Upper lobe of left lung (tissue), 6 donors: ENCODE measurements around the gene TRAF3. TPM values are rescaled to one million over a fixed set of nuclear protein-coding genes. Genes with fewer than 3 reads are reported as not detected.

Source experiments
- ATAC-seq, 2 donors: fragments of 200-7000 bp; cut with Tn5 transposase; one replicate each; pipeline ENCODE4 v1.9.1; 2022; ENCODE audit warnings: mild to moderate bottlenecking in 2 of 2, moderate library complexity in 2 of 2; ENCODE audit not compliant: low FRiP score in 2 of 2
- DNase-seq, 2 donors: peaks; one replicate each; pipeline ENCODE4 v3.0.0-alpha.2; 2019 to 2020
- H3K27ac ChIP-seq, 4 donors: fragments of 200-600 bp; sonication (generic); one replicate each; pipeline ENCODE4 v1.5.1; 2016 to 2019
- H3K27me3 ChIP-seq, 4 donors: fragments of 200-600 bp; sonication (generic); one replicate each; pipeline ENCODE4 v1.5.1; 2017 to 2019
- H3K36me3 ChIP-seq, 4 donors: fragments of 200-600 bp; sonication (generic); one replicate each; pipeline ENCODE4 v1.5.1; 2016 to 2019
- H3K4me1 ChIP-seq, 4 donors: fragments of 200-600 bp; sonication (generic); one replicate each; pipeline ENCODE4 v1.5.1; 2018 to 2019
- H3K4me3 ChIP-seq, 4 donors: fragments of 200-600 bp; sonication (generic); one replicate each; pipeline ENCODE4 v1.5.1; 2017 to 2019; ENCODE audit warnings: mild to moderate bottlenecking in 2 of 4, moderate library complexity in 1 of 4
- H3K9me3 ChIP-seq, 4 donors: fragments of 200-600 bp; sonication (generic); one replicate each; pipeline ENCODE4 v1.5.1; 2018 to 2019
- CTCF ChIP-seq, 6 experiments: fragments of 450-650 bp in 4 of 6; fragments of 200-600 bp in 2 of 6; sonication (generic) in 2 of 6; IDR thresholded peaks; one replicate each; pipeline ENCODE4 v1.5.1; 2016 to 2019; ENCODE audit warnings: antibody characterized with exemption in 6 of 6
- EP300 ChIP-seq, 4 donors: sonication (generic); formaldehyde crosslinking; IDR thresholded peaks; one replicate each; pipeline ENCODE4 v1.5.1; 2017; ENCODE audit warnings: antibody characterized with exemption in 4 of 4, control low read depth in 2 of 4
- POLR2A ChIP-seq, 4 donors: fragments of 450-650 bp; IDR thresholded peaks; one replicate each; pipeline ENCODE4 v1.5.1; 2016 to 2017; ENCODE audit warnings: antibody characterized with exemption in 4 of 4, mild to moderate bottlenecking in 2 of 4
- POLR2AphosphoS5 ChIP-seq, 2 donors: sonication (generic); formaldehyde crosslinking; IDR thresholded peaks; one replicate each; pipeline ENCODE4 v1.5.1; 2017; ENCODE audit warnings: antibody characterized with exemption in 2 of 2
- WGBS, 2 donors: methylation state at CpG; one replicate each; pipeline ENCODE4 v1.1.5; 2017 to 2018; 5-methylcytosine and 5-hydroxymethylcytosine counted together
- total RNA-seq, 6 donors: library from RNA; depleted of rRNA in 4 of 6; stranded (reverse); fragments of >200 nt in 4 of 6; gene quantifications; one replicate each; pipeline versions ENCODE4 v1.1.0 to v1.2.1, GENCODE V29; 2016 to 2021
- donor health status: DM: no; HTN: no; CAD: no; lungs with moderate emphysema.
- donor health status: DM: no; HTN: yes; CAD: no; lungs with severe emphysema.

The TRAF3 gene
- total RNA-seq, 6 donors from 2014 or later, result 14.7 to 45.4 (median 22.1) TPM

- Histone ChIP-seq H3K4me1 (peaks cover 0 to 15% (median 7%) of the 10 kb centered on the region in 4 donors), H3K9me3 (no peaks in the 10 kb centered on the region), H3K27me3 (no peaks in the 10 kb centered on the region), H3K4me3 (no peak overlapping the region), H3K27ac (peak overlapping the region in 3 of 4 donors; percentile 11 to 64 (median 46)), H3K36me3 (peaks cover 27 to 93% (median 73%) of the 10 kb centered on the region in 4 donors)
- WGBS, 2 donors, result 88% methylated on average over 12 to 18 of the region's 19 CpGs
- no peak for ATAC-seq
- DNase-seq, result peak in 1 of 2 donors; percentile 35
- TF ChIP-seq POLR2AphosphoS5 (IDR thresholded peaks at IDR 0.05), result no peak
- no peak for TF ChIP-seq EP300 (IDR thresholded peaks at IDR 0.05)
- TF ChIP-seq POLR2A (IDR thresholded peaks at IDR 0.05), result no peak
- no peak for TF ChIP-seq CTCF (IDR thresholded peaks at IDR 0.05)
Measured at GRCh38 chr14:102940729-102941362, 163.6 kb downstream of the TRAF3 start.

GRCh38 chr14:102941419-102942011 lies 164.3 kb downstream of the TRAF3 start:
- Histone ChIP-seq H3K9me3 (no peaks in the 10 kb centered on the region), H3K36me3 (peaks cover 33 to 95% (median 80%) of the 10 kb centered on the region in 4 donors), H3K27ac (peak overlapping the region in 1 of 4 donors; percentile 46), H3K4me3 (no peak overlapping the region), H3K27me3 (no peaks in the 10 kb centered on the region), H3K4me1 (peaks cover 0 to 15% (median 7%) of the 10 kb centered on the region in 4 donors)
- ATAC-seq (no peak), DNase-seq (no peak)
- WGBS, 2 donors, result 81 to 82% methylated on average over 10 of the region's 10 CpGs
- TF ChIP-seq CTCF (IDR thresholded peaks at IDR 0.05) (no peak), EP300 (IDR thresholded peaks at IDR 0.05) (no peak), POLR2AphosphoS5 (IDR thresholded peaks at IDR 0.05) (no peak), POLR2A (IDR thresholded peaks at IDR 0.05) (no peak)

- peaks cover 36 to 96% (median 84%) of the 10 kb centered on the region in 4 donors for H3K36me3 ChIP-seq
- DNase-seq (peak in 1 of 2 donors; percentile 71), ATAC-seq (no peak)
- no peaks in the 10 kb centered on the region for H3K9me3 ChIP-seq
- no peak for TF ChIP-seq POLR2AphosphoS5 (IDR thresholded peaks at IDR 0.05)
- no peak for TF ChIP-seq EP300 (IDR thresholded peaks at IDR 0.05)
- TF ChIP-seq CTCF (IDR thresholded peaks at IDR 0.05), result no peak
- TF ChIP-seq POLR2A (IDR thresholded peaks at IDR 0.05), result no peak
- 98 to 100% methylated on average over 6 to 13 of the region's 13 CpGs for WGBS, 2 donors
- no peak overlapping the region for H3K4me3 ChIP-seq
- peaks cover 0 to 15% (median 7%) of the 10 kb centered on the region in 4 donors for H3K4me1 ChIP-seq
- H3K27me3 ChIP-seq, result no peaks in the 10 kb centered on the region
- H3K27ac ChIP-seq, result no peak overlapping the region
Measured at GRCh38 chr14:102942069-102942468, 164.8 kb downstream of the TRAF3 start.

- peaks cover 0 to 15% (median 7%) of the 10 kb centered on the region in 4 donors for H3K4me1 ChIP-seq
- peak in 1 of 2 donors; percentile 48 for DNase-seq
- H3K27me3 ChIP-seq, result no peaks in the 10 kb centered on the region
- peaks cover 31 to 91% (median 79%) of the 10 kb centered on the region in 4 donors for H3K36me3 ChIP-seq
- no peak for TF ChIP-seq EP300 (IDR thresholded peaks at IDR 0.05)
- no peak for TF ChIP-seq CTCF (IDR thresholded peaks at IDR 0.05)
- TF ChIP-seq POLR2A (IDR thresholded peaks at IDR 0.05), result no peak
- TF ChIP-seq POLR2AphosphoS5 (IDR thresholded peaks at IDR 0.05), result no peak
- no peak overlapping the region for H3K27ac ChIP-seq
- ATAC-seq, result no peak
- no peak overlapping the region for H3K4me3 ChIP-seq
- whole genome bisulfite sequencing, 2 donors, result 93 to 94% methylated on average over 16 of the region's 16 CpGs
- no peaks in the 10 kb centered on the region for H3K9me3 ChIP-seq
Measured at GRCh38 chr14:102943454-102943853, 166.2 kb downstream of the TRAF3 start.
